Mesenchymal stem cell (in vitro differentiated cells and primary cell): Measurements from ENCODE around the gene MAMSTR.

Source experiments
- DNase-seq: peaks from one replicate; pipeline ENCODE4 v3.0.0-alpha.2; 2013
- H2AFZ ChIP-seq: one replicate; pipeline ENCODE4 v1.6.1; 2013; ENCODE audit warnings: low read depth, mild to moderate bottlenecking, control low read depth, inconsistent platforms, low read length, moderate library complexity
- H2AK5ac ChIP-seq: 2 replicates; pipeline ENCODE4 v1.6.1; 2013; ENCODE audit warnings: low read length, moderate library complexity, mild to moderate bottlenecking, inconsistent platforms; ENCODE audit not compliant: severe bottlenecking
- H2BK120ac ChIP-seq: one replicate; pipeline ENCODE4 v1.6.1; 2013; ENCODE audit warnings: low read depth, mild to moderate bottlenecking, inconsistent platforms, low read length, moderate library complexity
- H2BK12ac ChIP-seq, 2 experiments: one replicate each; pipeline ENCODE4 v1.6.1; 2013; ENCODE audit warnings: inconsistent platforms in 2 of 2, low read length in 2 of 2, mild to moderate bottlenecking in 2 of 2, moderate library complexity in 2 of 2, control low read depth in 1 of 2
- H2BK15ac ChIP-seq: one replicate; pipeline ENCODE4 v1.6.1; 2013; ENCODE audit warnings: mild to moderate bottlenecking, low read depth, inconsistent platforms; ENCODE audit not compliant: poor library complexity, severe bottlenecking
- H2BK5ac ChIP-seq: 2 replicates; pipeline ENCODE4 v1.6.1; 2013; ENCODE audit warnings: low read depth, mild to moderate bottlenecking, low read length, control low read depth, inconsistent platforms; ENCODE audit not compliant: poor library complexity, severe bottlenecking
- H3K14ac ChIP-seq, 2 experiments: one replicate each; pipeline ENCODE4 v1.6.1; 2013; ENCODE audit warnings: inconsistent platforms in 2 of 2, low read length in 2 of 2, control low read depth in 1 of 2, mild to moderate bottlenecking in 1 of 2, moderate library complexity in 1 of 2
- H3K18ac ChIP-seq, 2 experiments: one replicate each; pipeline ENCODE4 v1.6.1; 2013; ENCODE audit warnings: inconsistent platforms in 2 of 2, low read length in 2 of 2, control low read depth in 1 of 2, low read depth in 1 of 2, mild to moderate bottlenecking in 1 of 2
- H3K23ac ChIP-seq, 2 experiments: one replicate each; pipeline ENCODE4 v1.6.1; 2013; ENCODE audit warnings: inconsistent platforms in 2 of 2, low read length in 2 of 2, mild to moderate bottlenecking in 2 of 2, moderate library complexity in 2 of 2, control low read depth in 1 of 2
- H3K27ac ChIP-seq: 2 replicates; pipeline ENCODE4 v1.5.1; 2013; ENCODE audit warnings: mild to moderate bottlenecking, moderate library complexity, low read length, control low read depth, inconsistent platforms; ENCODE audit not compliant: poor library complexity, severe bottlenecking
- H3K27me3 ChIP-seq, 2 experiments: 2 replicates each; pipeline versions ENCODE4 v1.6.1 to v1.7.0; 2013; ENCODE audit warnings: low read length in 2 of 2, mild to moderate bottlenecking in 2 of 2, moderate library complexity in 2 of 2, control low read depth in 1 of 2, inconsistent platforms in 1 of 2; ENCODE audit not compliant: control insufficient read depth in 1 of 2, insufficient read depth in 1 of 2
- H3K36me3 ChIP-seq, 2 experiments: 2 replicates each; pipeline versions ENCODE4 v1.6.1 to v1.7.0; 2013; ENCODE audit warnings: low read length in 2 of 2, control low read depth in 1 of 2, inconsistent platforms in 1 of 2, low read depth in 1 of 2, mild to moderate bottlenecking in 1 of 2; ENCODE audit not compliant: insufficient read depth in 2 of 2, control insufficient read depth in 1 of 2
- H3K4ac ChIP-seq, 2 experiments: one replicate each; pipeline ENCODE4 v1.6.1; 2013; ENCODE audit warnings: inconsistent platforms in 2 of 2, low read length in 2 of 2, mild to moderate bottlenecking in 2 of 2, moderate library complexity in 2 of 2, control low read depth in 1 of 2, low read depth in 1 of 2
- H3K4me1 ChIP-seq: 2 replicates; pipeline ENCODE4 v1.6.1; 2013; ENCODE audit warnings: low read depth, low read length, control low read depth; ENCODE audit not compliant: control insufficient read depth, insufficient read depth
- H3K4me2 ChIP-seq: 2 replicates; pipeline ENCODE4 v1.6.1; 2013; ENCODE audit warnings: low read length, mild to moderate bottlenecking, inconsistent platforms; ENCODE audit not compliant: poor library complexity, severe bottlenecking
- H3K4me3 ChIP-seq, 2 experiments: 2 replicates each; pipeline versions ENCODE4 v1.5.1 to v1.7.0; 2013; ENCODE audit warnings: low read length in 2 of 2, mild to moderate bottlenecking in 2 of 2, control low read depth in 1 of 2, low read depth in 1 of 2; ENCODE audit not compliant: insufficient read depth in 1 of 2
- H3K79me1 ChIP-seq: replicated peaks from 2 replicates; pipeline ENCODE4 v1.6.1; 2013; ENCODE audit warnings: mild to moderate bottlenecking, control low read depth, low read length, inconsistent platforms; ENCODE audit not compliant: poor library complexity, severe bottlenecking
- H3K9ac ChIP-seq: 2 replicates; pipeline ENCODE4 v1.7.0; 2013; ENCODE audit warnings: mild to moderate bottlenecking, low read length, moderate library complexity
- H3K9me3 ChIP-seq: 2 replicates; pipeline ENCODE4 v1.7.0; 2013; ENCODE audit warnings: mild to moderate bottlenecking, low read length; ENCODE audit not compliant: control insufficient read depth
- H4K8ac ChIP-seq: one replicate; pipeline ENCODE4 v1.6.1; 2013; ENCODE audit warnings: inconsistent platforms, mild to moderate bottlenecking, low read length, moderate library complexity
- H4K91ac ChIP-seq: one replicate; pipeline ENCODE4 v1.6.1; 2013; ENCODE audit warnings: mild to moderate bottlenecking, low read length, inconsistent platforms
- WGBS: methylation state at CpG from one replicate; pipeline ENCODE4 v1.1.7; 2013; ENCODE audit warnings: mixed read lengths; 5-methylcytosine and 5-hydroxymethylcytosine counted together

The MAMSTR gene

DNA sequence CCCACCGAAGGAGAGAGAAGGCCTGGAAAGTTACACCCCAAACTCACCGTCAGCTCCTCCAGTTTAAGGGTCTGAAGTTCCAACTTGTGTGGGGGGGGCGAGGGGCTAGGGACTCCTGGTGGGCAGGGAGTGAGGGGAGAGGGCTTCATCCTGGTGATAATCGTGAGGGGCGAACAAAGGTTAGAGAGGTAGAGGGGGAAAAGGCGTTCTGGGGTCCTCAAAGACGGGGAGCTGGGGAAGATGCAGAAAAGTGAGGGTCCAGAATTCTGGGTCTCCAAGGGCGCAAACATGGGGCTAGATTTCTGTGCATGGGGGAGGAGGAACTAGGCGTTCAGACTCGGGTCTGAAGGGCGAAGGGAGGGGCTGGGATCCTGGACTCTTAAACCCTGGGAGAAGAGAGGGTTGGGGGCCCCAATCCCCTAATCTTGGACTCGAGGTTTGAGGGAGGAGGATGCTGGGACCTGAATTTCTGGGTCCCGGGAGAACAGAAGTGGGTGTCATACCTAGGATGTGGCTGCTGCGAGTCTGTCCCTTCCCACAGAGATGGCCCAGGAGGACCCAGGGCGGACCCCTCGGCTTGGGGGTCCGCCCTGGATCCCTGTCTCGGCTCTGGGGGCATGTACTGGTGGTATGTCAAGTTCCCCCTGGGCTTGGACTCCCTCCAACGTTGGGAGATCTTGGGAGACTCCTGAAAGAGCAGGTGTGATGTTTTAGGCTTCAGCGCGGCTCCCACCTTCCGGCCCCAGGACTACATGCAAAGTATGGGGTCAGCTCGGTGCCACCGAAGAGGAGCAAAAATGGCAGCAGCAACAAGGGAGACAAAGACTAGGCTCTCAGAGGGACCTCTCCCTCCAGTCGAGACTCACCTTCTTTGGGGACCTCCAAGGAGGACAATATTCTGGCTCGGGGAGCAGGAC, 4.5 kb downstream of the MAMSTR start:
- peak overlapping the region; percentile 95 for H4K91ac ChIP-seq
- H2BK12ac ChIP-seq: peak overlapping the region; percentile 31 to 72
- peak overlapping the region; percentile 83 for H2BK5ac ChIP-seq
- no peak for DNase-seq
- peak overlapping the region in 1 of 2 experiments; percentile 52 for H3K23ac ChIP-seq
- no peak overlapping the region for H2BK15ac ChIP-seq
- peak overlapping the region; percentile 62 to 97 for H3K18ac ChIP-seq
- H3K9ac ChIP-seq: peak overlapping the region; percentile 90
- 78% methylated on average over 26 of the region's 26 CpGs for WGBS
- H2AFZ ChIP-seq: no peak overlapping the region
- peak overlapping the region; percentile 75 for H3K27ac ChIP-seq
- H2AK5ac ChIP-seq: peak overlapping the region; percentile 43
- H3K4me1 ChIP-seq: peaks cover 25% of the 10 kb centered on the region
- peak overlapping the region; percentile 92 for H3K4me2 ChIP-seq
- H3K9me3 ChIP-seq: peaks cover 3% of the 10 kb centered on the region
- H3K27me3 ChIP-seq: no peaks in the 10 kb centered on the region
- H2BK120ac ChIP-seq: peak overlapping the region; percentile 82
- peak overlapping the region; percentile 32 to 92 for H3K4ac ChIP-seq
- peaks cover 18% of the 10 kb centered on the region for H3K79me1 ChIP-seq
- H3K14ac ChIP-seq: peak overlapping the region in 1 of 2 experiments; percentile 30
- peak overlapping the region; percentile 31 to 82 for H3K4me3 ChIP-seq
- H3K36me3 ChIP-seq: no peaks in the 10 kb centered on the region
- H4K8ac ChIP-seq: peak overlapping the region; percentile 94

- Histone ChIP-seq H3K4me1 (peaks cover 25% of the 10 kb centered on the region), H2BK12ac (peak overlapping the region; percentile 8 to 72), H3K27me3 (no peaks in the 10 kb centered on the region), H3K4ac (peak overlapping the region; percentile 32 to 92), H3K4me2 (peak overlapping the region; percentile 92), H3K9ac (peak overlapping the region; percentile 90), H2AK5ac (peak overlapping the region; percentile 43), H3K27ac (peak overlapping the region; percentile 75), H2BK5ac (peak overlapping the region; percentile 83), H3K4me3 (peak overlapping the region; percentile 76 to 84), H2BK120ac (peak overlapping the region; percentile 82), H3K23ac (no peak overlapping the region), H2AFZ (peak overlapping the region; percentile 92), H4K8ac (peak overlapping the region; percentile 94), H3K79me1 (peaks cover 18% of the 10 kb centered on the region), H2BK15ac (peak overlapping the region; percentile 46), H3K36me3 (no peaks in the 10 kb centered on the region), H3K14ac (peak overlapping the region in 1 of 2 experiments; percentile 30), H4K91ac (peak overlapping the region; percentile 11), H3K18ac (peak overlapping the region; percentile 81 to 97), H3K9me3 (peaks cover 3% of the 10 kb centered on the region)
- peak; percentile 100 for DNase-seq
- under 1% methylated on average over 65 of the region's 67 CpGs for WGBS
Observed at GRCh38 chr19:48713864-48714755, 5.4 kb downstream of the MAMSTR start.

- Histone ChIP-seq H2AK5ac (no peak overlapping the region), H2BK5ac (no peak overlapping the region), H3K9me3 (peaks cover 3% of the 10 kb centered on the region), H2AFZ (peak overlapping the region; percentile 92), H4K91ac (peak overlapping the region; percentile 11), H2BK15ac (peak overlapping the region; percentile 52), H3K4me3 (peak overlapping the region; percentile 76 to 84), H3K9ac (peak overlapping the region; percentile 76), H4K8ac (peak overlapping the region; percentile 77), H3K4ac (peak overlapping the region; percentile 6 to 30), H3K79me1 (peaks cover 18% of the 10 kb centered on the region), H3K4me1 (peaks cover 31% of the 10 kb centered on the region), H3K23ac (no peak overlapping the region), H3K27me3 (no peaks in the 10 kb centered on the region), H2BK12ac (peak overlapping the region; percentile 8 to 28), H3K4me2 (peak overlapping the region; percentile 81), H3K14ac (no peak overlapping the region), H3K18ac (peak overlapping the region; percentile 41 to 81), H2BK120ac (no peak overlapping the region), H3K36me3 (no peaks in the 10 kb centered on the region), H3K27ac (no peak overlapping the region)
- 7% methylated on average over 16 of the region's 25 CpGs for WGBS
- DNase-seq: peak; percentile 68
Observed at GRCh38 chr19:48713041-48713863, 6.3 kb downstream of the MAMSTR start.
